Astrocyte (in vitro differentiated cells and primary cell): ENCODE results near the gene FCER1G.

Experiments
- EZH2 ChIP-seq: IDR thresholded peaks from 2 replicates; pipeline ENCODE4 v1.6.1; 2012; ENCODE audit warnings: mild to moderate bottlenecking, low read length, inconsistent platforms; ENCODE audit not compliant: insufficient read depth
- TF ChIP-seq, protein P1 (sequence below): IDR thresholded peaks from 2 replicates; pipeline ENCODE4 v1.5.1; 2011; ENCODE audit warnings: low read depth, mild to moderate bottlenecking, inconsistent platforms, low read length, moderate library complexity; ENCODE audit not compliant: insufficient read depth

DNA sequence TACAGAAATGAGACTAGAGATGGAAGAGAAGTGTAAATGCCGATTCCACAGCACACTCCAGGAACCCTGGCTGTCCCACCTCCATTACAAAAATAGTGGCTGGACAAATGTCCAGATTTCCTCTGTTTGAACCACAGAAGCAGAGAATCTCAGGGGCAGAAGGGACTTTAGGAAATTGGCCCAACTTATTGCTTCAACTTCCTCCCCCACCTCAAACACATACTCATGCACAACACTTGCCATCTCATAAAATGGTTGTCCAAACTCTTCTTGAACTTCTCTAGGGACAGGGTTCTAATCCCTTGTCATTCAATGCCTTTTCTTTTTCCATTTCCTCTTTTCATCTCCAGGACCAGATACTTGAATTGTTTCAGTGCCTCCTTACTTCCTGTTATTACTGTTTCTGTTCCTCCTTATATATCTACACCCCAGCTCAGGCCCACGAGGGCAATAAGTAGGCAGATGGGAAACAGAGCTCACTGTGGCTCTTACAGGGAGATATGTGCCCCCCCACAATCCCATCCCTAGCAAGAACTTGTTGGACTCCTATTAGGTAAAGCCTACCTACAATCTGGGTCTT lies 29.3 kb upstream of the FCER1G start:
- TF ChIP-seq, protein P1, sequence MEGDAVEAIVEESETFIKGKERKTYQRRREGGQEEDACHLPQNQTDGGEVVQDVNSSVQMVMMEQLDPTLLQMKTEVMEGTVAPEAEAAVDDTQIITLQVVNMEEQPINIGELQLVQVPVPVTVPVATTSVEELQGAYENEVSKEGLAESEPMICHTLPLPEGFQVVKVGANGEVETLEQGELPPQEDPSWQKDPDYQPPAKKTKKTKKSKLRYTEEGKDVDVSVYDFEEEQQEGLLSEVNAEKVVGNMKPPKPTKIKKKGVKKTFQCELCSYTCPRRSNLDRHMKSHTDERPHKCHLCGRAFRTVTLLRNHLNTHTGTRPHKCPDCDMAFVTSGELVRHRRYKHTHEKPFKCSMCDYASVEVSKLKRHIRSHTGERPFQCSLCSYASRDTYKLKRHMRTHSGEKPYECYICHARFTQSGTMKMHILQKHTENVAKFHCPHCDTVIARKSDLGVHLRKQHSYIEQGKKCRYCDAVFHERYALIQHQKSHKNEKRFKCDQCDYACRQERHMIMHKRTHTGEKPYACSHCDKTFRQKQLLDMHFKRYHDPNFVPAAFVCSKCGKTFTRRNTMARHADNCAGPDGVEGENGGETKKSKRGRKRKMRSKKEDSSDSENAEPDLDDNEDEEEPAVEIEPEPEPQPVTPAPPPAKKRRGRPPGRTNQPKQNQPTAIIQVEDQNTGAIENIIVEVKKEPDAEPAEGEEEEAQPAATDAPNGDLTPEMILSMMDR: no peak
- TF ChIP-seq EZH2: no peak
